Right lung (tissue), 10 donors: Measurements from ENCODE around the gene CCDC70. TPM values are rescaled to one million over a fixed set of nuclear protein-coding genes. Genes with fewer than 3 reads are reported as not detected.
"Not testable (repeated sequence)": the region's sequence is repeated elsewhere in the genome, so short reads cannot be mapped to it uniquely, and the experiment has no call there.

Experiments
- DNase-seq, 2 donors: peaks; one replicate each; pipeline ENCODE4 v3.0.0-alpha.2; 2013
- long read RNA-seq, 8 donors: transcript quantifications; one replicate each; lab custom pipeline, GENCODE V29; 2026
- polyA plus RNA-seq, 5 donors: library from polyadenylated mRNA; unstranded; fragments of 120-200 nt; gene quantifications; one replicate each; pipeline versions ENCODE4 v1.2.1 to v1.2.3, GENCODE V29; 2013; ENCODE audit warnings: inconsistent platforms in 1 of 5, low replicate concordance in 1 of 5; ENCODE audit not compliant: insufficient read length in 5 of 5, insufficient read depth in 1 of 5

The CCDC70 gene
- polyA plus RNA-seq = not detected
- long read RNA-seq, donor 1 = 0 reads
- long read RNA-seq, donor 2 = 0 reads
- long read RNA-seq, donor 3 = 0 reads
- long read RNA-seq, donor 4 = 0 reads
- long read RNA-seq, donor 5 = 0 reads
- long read RNA-seq, donor 6 = 0 reads
- long read RNA-seq, donor 7 = 0 reads
- long read RNA-seq, donor 8 = 0 reads

- no peak for DNase-seq
Observed at GRCh38 chr13:51861723-51862300, at the start of gene CCDC70. CCDC70 (plus strand) TSS chr13:51861969; CDS start chr13:51865412, 3,443 bp downstream.

- no peak for DNase-seq
Observed at GRCh38 chr13:51814071-51814470, 47.7 kb upstream of the CCDC70 start.

GRCh38 chr13:51814825-51815650 lies 46.7 kb upstream of the CCDC70 start:
- DNase-seq = no peak

GRCh38 chr13:51815848-51816247 lies 45.9 kb upstream of the CCDC70 start:
- no peak for DNase-seq

GRCh38 chr13:51816604-51817249 lies 45.0 kb upstream of the CCDC70 start:
- no peak for DNase-seq

- DNase-seq = no peak
Observed at GRCh38 chr13:51817717-51818116, 44.1 kb upstream of the CCDC70 start.

- DNase-seq = no peak
Observed at GRCh38 chr13:51818276-51818675, 43.5 kb upstream of the CCDC70 start.

- DNase-seq = no peak
Observed at GRCh38 chr13:51818781-51819511, 42.8 kb upstream of the CCDC70 start.

- no peak for DNase-seq
Observed at GRCh38 chr13:51819544-51819943, 42.2 kb upstream of the CCDC70 start.

- no peak for DNase-seq
Observed at GRCh38 chr13:51820016-51820597, 41.7 kb upstream of the CCDC70 start.

- no peak for DNase-seq
Observed at GRCh38 chr13:51821606-51822005, 40.2 kb upstream of the CCDC70 start.

GRCh38 chr13:51822106-51822815 lies 39.5 kb upstream of the CCDC70 start:
- no peak for DNase-seq

- DNase-seq = no peak
Observed at GRCh38 chr13:51823359-51823758, 38.4 kb upstream of the CCDC70 start.

GRCh38 chr13:51823863-51824262 lies 37.9 kb upstream of the CCDC70 start:
- no peak for DNase-seq

GRCh38 chr13:51824712-51825111 lies 37.1 kb upstream of the CCDC70 start:
- DNase-seq = not testable (repeated sequence)

- DNase-seq = no peak
Observed at GRCh38 chr13:51825165-51825592, 36.6 kb upstream of the CCDC70 start.

GRCh38 chr13:51825681-51826254 lies 36.0 kb upstream of the CCDC70 start:
- DNase-seq = no peak

- DNase-seq = no peak
Observed at GRCh38 chr13:51826606-51827005, 35.2 kb upstream of the CCDC70 start.

GRCh38 chr13:51827254-51827653 lies 34.5 kb upstream of the CCDC70 start:
- DNase-seq = no peak
